Superior temporal gyrus (tissue), 1 donor: Measurements from ENCODE around the gene CAPN9.
"Not testable (repeated sequence)": the region's sequence is repeated elsewhere in the genome, so short reads cannot be mapped to it uniquely, and the experiment has no call there.

Experiments
- DNase-seq: peaks from one replicate; pipeline ENCODE4 v3.0.0-alpha.2; 2016; ENCODE audit errors: extremely low spot score

CAPN9 gene

DNA sequence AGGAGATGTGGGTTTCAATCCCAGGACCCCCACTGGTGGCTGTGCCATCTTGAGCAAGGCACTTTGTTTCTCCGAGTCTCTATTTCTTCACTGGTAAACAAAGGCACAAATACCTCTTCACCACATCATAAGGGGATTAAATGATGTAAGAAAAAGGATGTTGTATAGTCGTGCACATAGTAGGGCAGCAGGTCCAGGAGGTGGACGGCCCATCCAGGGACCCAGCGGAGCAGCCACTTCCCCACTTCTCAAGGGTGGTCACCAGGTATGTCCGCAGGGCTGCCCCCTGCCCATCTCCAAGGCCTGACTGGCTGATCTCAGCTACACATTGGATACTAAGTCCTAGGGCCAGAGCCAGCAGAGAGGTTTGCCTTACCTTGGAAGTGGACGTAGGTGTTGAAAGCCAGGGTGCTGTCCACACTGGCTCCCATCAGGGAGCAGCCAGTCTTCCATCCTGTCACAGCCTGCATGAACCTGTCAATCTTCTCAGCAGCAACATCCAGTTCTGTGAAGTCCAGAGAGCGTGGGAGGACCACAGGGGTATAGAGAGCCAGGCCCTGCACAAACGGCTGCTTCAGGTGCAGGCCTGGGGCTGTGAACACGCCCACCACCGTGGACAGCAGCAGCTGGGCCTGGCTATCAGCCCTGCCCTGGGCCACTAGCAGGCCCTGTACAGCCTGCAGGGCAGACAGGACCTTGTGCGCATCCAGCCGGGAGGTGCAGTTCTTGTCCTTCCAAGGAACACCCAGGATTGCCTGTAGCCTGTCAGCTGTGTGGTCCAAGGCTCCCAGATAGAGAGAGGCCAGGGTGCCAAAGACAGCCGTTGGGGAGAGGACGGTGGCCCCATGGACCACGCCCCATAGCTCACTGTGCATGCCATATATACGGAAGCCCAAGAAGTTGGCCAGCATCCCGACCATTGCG lies 37.3 kb upstream of the CAPN9 start:
- no peak for DNase-seq

DNA sequence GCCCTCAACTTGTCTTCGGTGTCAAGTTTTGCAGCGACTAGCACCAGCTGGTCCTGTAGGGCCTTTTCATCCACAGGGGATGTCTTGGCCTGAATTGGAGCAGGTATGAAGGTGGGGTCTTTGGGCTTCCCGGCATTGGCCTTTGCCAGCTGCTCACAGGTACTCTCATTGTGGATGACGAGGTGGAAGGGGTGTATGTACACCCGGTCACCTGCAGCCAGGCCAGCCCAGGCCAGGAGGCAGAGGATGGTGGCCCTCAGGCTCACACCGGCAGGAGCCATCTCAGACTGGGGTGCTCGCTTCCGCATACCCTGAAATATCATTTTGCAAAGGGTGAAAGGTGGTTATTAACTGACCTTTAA lies 36.7 kb upstream of the CAPN9 start:
- DNase-seq, result no peak

DNA sequence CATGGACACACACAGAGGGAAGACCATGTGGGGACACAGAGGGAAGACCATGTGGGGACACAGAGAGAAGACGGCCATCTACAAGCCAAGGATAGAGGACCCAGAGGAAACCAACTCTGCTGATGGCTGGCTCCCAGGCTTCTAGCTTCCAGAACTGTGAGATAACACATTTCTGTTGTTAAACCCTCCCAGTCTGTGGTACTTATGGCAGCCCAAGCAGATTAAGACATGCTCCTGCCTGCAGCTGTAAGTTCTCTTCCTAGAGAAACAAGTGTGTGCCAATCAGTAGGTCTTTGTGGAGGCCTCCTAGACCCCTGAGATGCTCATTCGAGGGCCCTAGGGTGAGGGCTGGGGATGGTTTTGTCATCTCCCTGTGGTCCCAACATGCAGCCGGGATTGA lies 35.9 kb upstream of the CAPN9 start:
- DNase-seq, result no peak

DNA sequence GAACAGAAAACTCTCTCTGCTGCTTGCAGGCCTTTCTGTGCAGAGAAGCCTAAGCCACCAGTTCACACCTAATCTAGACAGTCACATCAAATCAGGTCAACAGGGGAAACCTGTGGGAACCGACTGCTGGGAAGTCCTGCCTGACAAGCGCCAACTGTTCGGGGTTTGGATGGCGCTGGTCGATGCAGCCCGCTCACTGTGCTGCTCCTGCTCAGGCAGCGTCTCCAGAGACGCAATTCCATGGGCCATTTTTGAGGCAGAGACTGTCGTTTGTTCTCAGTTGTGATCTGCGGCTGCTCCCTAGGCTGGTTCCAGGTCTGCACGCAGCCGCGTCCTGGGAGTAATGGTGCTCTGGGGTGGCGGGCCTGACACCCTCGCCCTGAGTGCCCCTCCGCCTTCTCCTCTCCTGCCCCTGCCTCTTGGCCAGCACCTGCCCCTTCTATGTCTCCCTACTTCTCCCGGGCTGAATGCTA lies 34.7 kb upstream of the CAPN9 start:
- no peak for DNase-seq

DNA sequence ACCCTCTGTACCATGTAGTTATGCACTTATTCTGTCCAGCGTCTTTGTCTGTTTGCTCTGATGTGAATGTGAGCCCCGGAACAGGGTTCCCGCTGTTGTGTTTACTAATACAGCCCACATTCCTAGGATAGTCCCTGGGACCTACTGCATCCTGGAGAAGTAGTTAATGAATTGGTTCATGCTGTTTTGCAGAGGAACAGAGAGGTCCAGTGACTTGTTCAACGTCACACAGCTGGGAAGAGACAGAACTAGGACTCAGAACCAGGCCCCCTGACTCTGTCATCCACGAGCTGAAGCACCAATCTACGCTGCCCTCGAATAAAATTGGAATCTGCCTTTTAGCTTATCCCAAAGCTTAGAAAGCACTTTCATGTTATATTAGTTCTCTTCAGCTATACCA lies 34.0 kb upstream of the CAPN9 start:
- DNase-seq, result no peak

DNA sequence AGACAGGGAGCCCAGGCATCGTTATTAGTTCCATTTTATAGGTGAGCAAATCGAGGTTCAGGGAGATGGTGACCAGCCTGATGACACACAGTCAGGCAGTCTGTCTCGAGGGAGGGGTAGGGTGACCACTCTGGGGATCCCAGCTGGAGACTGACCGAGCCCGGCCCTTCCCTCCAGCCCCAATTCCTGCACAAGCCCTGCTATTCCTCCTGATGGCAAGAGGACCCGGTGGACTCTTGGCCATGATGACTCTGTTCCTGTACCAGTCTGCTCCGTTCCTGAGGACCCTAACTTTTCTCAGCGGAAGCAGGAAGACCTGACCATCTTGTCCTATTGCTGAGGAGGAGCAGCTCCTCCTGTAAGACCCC lies 33.7 kb upstream of the CAPN9 start:
- no peak for DNase-seq

DNA sequence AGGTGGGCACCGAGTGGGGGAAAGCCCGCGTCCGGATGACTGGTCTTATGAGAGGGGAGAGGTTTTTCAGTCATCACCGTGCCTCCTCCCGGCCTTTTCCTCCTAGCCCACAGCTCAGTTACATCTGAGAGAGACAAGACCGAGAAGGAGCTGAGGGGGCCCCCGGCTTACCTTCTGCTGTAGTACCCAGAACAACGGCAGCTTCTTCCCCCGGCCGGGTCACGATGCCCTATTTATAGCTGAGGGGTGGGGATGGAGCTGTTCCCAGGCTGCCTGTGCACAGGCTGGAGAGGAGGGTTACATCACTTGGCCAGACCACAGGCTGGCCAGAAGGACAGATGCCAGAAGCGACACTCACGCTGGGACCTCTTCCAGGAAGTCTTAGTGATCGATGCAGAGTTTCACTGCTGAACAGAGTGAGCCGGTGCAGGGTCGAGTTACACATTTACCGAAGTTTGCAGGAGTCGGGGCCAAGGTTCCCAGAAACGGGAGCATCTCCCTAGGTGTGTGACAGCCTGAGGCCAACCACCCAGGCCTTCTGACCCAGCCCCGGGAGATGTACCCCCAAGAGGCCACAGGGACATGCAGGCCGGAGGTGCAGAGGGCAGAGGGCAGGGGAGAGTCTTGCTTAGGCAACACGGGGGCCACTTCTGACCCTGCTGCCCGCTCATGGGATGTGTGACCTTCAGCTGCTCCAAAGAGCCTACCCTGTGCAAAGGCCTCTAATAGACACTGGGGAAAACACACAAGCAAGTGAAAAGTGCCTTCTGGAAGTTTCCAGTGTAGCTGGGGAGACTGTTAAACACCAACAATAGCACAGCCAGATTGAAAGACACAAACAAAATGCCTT lies 33.0 kb upstream of the CAPN9 start, which contains the start of gene AGT:
TSS of gene AGT (minus strand) at position 208 of the 850 bp plus-strand sequence. CDS start 3,299 bp downstream, outside the sequence.
- peak; percentile 90 for DNase-seq

DNA sequence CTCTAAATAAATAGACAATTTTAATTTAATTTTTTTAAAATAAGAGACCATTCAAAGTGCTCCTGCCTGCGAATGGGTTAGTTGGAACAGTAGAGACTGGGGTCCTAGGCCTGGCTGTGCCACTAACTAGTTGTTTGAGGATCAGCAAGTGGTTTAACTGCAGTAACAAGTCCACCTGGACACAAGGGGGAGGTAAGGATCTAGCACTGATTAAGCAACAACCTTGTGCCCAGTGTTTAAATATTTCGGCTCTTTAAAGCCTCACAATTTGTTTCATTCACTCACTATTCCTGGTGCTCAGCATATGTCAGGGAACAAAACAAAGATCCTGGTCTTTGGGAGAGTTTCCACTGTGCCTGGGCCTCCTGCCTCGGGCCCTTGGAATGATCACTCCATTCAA lies 31.7 kb upstream of the CAPN9 start:
- DNase-seq, result no peak

DNA sequence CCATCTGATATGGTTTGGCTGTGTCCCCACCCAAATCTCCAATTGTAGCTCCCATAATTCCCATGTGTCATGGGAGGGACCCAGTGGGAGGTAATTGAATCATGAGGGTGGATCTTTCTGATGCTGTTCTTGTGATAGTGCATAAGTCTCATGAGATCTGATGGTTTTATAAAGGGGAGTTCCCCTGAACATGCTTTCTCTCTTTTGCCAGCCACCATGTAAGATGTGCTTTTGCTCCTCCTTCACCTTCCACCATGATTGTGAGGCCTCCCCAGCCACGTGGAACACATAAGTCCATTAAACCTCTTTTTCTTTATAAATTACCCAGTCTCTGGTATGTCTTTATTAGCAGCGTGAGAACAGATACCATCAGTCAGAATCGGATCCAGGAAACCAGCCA lies 30.7 kb upstream of the CAPN9 start:
- not testable (repeated sequence) for DNase-seq

DNA sequence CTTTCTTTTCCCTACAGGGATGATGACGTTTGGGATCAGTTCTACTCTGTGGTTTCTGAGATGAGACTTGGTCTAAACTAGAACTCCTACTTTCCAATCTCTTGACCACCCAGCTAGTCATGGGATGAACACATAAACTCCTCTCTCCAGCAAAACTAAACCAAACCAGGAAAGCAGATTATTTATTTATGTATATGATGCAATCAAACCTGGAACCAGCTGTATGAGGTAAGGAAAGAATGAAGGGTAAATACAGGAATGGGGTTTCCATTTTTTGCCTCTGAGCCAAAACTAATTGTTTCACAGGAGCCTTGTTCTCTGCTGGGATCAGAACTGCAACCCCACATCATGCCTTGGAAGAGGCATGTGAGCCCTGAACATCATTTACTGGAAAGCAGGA lies 29.9 kb upstream of the CAPN9 start:
- DNase-seq, result no peak

DNA sequence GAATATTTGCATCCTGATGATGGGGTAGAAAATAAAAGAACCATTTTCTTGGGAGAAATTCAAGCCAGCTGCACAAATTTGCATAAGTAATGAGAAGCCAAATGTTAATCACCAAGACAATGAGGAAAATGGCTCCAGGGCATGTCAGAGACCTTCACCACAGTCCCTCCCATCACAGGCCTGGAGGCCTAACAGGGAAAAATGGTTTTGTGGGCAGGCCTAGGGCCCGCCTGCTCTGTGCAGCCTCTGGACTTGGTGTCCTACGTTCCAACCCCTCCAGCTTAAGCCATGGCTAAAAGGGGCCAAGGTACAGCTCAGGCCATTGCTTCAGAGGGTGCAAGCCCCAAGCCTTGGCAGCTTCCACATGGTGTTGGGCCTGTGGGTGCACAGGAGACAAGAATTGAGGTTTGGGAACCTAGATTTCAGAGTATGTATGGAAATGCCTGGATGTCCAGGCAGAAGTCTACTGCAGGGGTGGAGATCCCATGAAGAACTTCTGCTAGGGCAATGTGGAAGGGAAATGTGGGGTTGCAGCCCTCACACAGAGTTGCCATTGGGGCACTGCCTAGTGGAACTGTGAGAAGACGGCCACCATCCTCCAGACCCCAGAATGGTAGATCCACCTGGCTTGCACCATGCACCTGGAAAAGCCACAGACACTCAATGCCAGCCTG lies 25.2 kb upstream of the CAPN9 start:
- DNase-seq, result not testable (repeated sequence)

DNA sequence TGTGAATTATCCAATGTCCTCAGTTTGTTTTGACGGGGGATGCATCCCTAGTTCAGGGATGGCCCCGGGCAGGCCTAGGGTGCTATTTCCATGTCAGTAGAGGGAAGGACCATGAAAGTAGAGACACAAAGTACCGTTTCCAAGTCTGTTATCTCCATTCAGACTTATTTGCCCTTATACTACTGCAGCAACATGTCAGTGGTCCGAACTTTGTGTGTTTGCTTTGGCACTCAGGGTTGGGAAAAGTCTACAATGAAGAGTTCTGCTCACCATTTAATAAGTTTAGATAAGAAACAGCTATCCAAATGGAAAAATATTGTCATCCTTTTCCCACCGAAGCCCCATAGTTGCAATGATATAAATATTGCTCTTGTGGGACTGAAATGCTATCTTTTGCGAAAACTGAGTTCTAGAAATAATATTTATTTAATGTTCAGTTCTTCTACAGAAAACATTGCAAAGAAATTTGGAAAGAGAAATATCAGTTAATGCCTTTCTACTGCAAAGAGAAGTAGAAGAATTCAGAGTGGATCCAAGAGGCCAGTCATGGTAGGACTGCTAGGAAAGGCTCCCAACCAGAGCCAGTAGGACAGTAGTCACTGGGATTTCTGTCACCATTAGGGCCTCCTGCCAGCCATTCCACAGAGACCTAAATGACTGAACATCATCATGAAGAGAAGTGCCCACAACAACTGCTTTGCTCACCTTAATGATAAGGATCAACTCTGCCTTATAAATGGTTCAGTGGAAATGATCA lies 21.8 kb upstream of the CAPN9 start:
- no peak for DNase-seq

DNA sequence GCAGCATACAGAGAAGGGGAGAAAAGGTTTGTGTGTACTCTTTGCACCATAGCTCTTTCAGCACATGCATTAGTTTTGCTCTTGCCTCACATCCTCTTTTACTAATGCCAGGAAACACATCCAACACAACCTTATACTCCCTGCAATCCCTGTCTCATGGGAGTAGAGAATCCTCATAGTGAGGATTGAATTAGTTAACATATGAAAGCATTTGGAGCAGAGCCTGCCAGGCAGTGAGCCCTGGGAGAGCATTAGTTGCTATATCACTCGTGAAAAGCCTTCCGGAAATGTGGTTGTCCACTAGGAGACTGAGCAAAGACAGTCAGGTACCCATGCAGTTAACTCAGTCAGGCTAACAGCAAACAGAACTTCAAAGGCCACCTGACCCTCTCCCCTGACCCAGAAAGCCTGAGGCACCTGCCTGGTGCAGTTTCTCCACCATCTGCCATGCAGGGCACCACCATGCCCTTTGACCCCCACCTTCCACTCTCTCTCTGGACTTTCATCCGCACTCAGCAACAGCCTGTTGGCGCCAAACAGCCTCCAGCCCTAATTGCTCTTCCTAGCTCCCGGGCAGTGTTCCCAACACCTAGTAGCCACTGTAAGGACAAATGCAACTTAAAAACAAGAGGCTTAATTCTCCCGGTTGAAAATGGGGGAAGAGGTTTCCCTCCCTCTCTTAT lies 18.3 kb upstream of the CAPN9 start:
- DNase-seq, result no peak

DNA sequence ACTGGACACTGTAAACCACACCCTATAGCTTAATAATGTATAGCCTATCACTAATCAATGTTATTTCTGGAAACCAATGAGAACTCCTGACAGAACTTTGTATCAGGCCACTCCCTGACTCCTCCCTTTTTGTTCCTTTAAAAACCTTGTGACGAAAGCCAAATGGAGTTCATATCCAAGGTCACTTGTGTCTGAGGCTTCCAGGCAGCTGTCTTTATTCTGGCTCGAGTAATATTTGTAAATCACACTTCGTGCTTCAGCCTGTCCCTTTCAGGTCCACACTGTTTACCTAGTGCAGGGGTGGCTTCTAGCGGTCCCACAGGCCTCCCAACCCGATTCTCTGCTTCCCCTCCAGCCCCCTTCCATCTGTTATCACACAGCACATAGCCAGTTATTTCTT lies 16.2 kb upstream of the CAPN9 start:
- DNase-seq, result no peak

DNA sequence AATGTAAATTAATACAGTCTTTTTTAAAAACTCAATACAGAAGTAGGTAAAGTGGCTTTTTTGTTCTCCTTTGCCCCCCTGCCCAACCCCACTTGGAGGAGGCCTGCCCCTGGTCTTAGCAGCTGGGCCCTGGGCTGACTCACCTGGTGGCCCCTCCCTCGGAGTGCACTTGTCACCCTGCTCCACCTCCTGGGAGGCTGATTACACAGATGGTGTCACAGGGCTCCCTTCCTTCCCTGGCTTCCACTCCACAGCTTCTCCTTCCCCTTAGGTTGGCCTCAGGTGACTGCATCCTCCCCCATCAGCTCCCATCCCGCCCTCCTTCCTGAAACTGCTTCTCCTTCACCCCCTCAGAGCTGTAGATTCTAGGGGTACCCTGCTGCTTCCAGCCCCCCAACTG lies 11.7 kb upstream of the CAPN9 start:
- no peak for DNase-seq

DNA sequence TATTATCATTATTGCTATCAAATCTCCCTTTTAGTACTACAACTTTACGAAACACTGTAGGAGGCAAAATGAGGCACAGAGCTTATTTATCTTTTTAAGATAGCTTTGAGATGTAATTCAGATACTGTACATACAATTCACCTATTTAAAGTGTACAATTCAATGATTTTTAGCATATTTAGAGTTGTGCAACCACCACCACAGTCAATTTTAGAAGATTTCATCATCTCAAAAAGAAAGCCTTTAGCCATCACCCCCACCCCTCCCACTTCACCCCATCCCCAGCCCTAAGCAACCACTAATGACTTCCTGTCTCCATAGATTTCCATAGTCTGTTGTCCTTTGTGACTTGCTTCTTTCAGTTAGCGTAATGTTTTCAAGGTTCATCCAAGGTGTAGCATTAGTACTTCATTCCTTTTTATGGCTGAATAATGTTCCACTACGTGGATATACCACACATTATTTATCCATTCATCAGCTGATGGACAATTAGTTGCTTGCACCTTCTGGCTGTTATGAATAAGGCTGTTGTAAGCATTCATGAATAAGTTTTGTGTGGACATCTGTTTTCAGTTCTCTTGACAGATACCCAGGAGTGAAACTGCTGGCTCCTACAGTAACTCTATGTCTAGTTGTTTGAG lies 9.4 kb upstream of the CAPN9 start:
- no peak for DNase-seq

DNA sequence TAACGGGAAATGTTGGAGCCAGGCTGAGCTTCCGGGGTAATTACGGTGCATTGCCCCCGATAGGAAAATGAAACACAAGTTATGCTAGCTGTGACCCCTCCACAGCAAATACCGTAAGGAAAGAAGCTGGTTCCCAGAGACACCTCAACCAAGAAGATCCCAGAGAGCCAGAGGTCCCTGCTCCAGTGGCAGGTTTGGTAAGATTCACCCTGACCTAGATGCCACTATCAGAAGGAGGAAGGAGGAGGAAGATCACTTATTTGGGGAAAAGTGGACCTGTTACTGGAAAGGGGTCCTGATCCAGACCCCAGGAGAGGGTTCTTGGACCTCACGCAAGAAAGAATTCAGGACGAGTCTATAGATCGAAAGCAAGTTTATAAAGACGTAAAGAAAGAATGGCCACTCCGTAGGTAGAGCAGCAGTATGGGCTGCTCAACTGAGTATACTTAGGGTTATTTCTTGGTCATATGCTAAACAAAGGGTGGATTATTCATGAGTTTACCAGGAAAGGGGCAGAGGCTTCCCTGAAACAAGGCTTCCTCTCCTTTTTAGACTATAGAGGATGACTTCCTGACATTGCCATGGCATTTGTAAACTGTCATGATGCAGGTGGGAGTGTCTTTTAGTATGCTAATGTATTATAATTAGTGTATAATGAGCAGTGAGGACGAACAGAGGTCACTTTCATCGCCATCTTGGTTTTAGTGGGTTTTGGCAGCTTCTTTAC lies 7.5 kb upstream of the CAPN9 start:
- DNase-seq, result no peak

DNA sequence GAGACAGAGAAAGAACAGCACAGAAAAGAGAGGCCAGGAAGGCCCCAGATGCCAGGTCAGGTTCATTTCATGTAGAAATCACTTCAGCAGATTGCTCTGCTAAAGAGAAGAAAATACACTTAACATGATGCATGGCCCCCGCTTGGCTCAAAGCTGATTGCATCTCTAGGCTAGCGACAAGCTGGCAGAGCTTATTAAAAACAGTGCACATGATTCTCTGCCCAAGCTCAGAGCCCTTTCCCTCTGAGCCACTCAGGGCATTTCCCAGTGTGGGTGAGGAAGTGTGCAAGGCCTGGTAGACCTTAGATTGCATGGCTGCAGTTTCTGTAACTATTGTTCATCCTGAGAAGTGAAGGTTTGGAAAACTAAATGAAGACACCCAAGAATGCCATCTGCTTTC lies 3.3 kb upstream of the CAPN9 start:
- DNase-seq, result no peak

DNA sequence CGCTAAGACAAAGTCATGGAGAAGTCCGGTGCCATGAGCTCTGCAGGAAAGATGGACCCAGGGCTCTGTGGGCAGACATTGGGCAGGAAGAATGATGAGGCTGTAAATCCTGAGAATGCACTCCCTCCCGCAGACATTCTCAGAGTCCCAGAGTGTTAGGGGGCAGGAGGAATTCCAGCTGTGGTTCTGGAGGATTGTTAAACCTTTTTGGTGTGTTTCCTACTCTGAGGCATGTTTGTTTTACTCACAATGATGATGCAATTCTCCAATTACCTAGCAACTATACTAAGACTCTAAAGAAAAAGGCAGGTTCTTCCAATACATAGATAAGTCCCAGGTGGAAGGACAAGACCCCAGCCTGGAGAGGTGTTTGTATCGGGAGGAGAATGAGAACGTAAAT lies 2.8 kb upstream of the CAPN9 start:
- no peak for DNase-seq

DNA sequence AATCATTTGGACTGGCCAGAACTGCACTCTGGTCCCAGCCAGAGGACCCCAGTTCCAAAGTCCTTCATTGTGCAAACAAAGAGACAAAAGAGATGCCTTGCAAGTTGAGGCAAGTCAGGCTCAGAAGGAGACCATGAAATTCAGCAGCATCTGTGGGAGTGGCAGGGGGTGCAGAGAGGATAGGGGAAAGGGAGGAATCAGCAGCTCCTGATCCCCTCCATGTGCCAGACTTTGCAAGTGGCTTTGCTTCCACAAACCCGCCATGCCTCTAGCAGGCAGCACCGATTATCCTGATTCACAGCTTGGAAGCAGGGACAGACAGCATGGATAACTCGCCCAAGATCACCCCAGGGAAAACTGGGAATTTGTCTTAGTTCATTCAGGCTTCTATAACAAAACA lies 2.1 kb upstream of the CAPN9 start:
- no peak for DNase-seq
